Activated naive CD8-positive, alpha-beta T cell (primary cell): ENCODE results near the gene ALCAM.

ENCODE experiments used
- H3K27ac Mint-ChIP-seq: one replicate; pipeline ENCODE4 v1.8.0; 2021; ENCODE audit warnings: mixed read lengths
- H3K27me3 Mint-ChIP-seq: one replicate; pipeline ENCODE4 v1.8.0; 2021; ENCODE audit warnings: mixed read lengths
- H3K36me3 Mint-ChIP-seq: one replicate; pipeline ENCODE4 v1.8.0; 2021; ENCODE audit warnings: mixed read lengths
- H3K4me1 Mint-ChIP-seq: one replicate; pipeline ENCODE4 v1.8.0; 2021; ENCODE audit warnings: low read depth, mixed read lengths
- H3K4me3 Mint-ChIP-seq: one replicate; pipeline ENCODE4 v1.8.0; 2021; ENCODE audit warnings: mild to moderate bottlenecking, mixed read lengths
- H3K9me3 Mint-ChIP-seq: one replicate; pipeline ENCODE4 v1.8.0; 2021; ENCODE audit warnings: low read depth, mixed read lengths

The ALCAM gene

GRCh38 chr3:105349684-105350387 is 16.9 kb upstream of the ALCAM start:
- peaks cover 11% of the 10 kb centered on the region for H3K4me1 Mint-ChIP-seq
- H3K36me3 Mint-ChIP-seq = peaks cover 3% of the 10 kb centered on the region
- peaks cover 30% of the 10 kb centered on the region for H3K27me3 Mint-ChIP-seq
- no peak overlapping the region for H3K27ac Mint-ChIP-seq
- H3K9me3 Mint-ChIP-seq = no peaks in the 10 kb centered on the region
- no peak overlapping the region for H3K4me3 Mint-ChIP-seq

GRCh38 chr3:105351821-105352220 is 14.9 kb upstream of the ALCAM start:
- Mint-ChIP-seq H3K4me1 (peaks cover 23% of the 10 kb centered on the region), H3K27me3 (peaks cover 40% of the 10 kb centered on the region), H3K4me3 (no peak overlapping the region), H3K36me3 (peaks cover 3% of the 10 kb centered on the region), H3K27ac (no peak overlapping the region), H3K9me3 (no peaks in the 10 kb centered on the region)

DNA sequence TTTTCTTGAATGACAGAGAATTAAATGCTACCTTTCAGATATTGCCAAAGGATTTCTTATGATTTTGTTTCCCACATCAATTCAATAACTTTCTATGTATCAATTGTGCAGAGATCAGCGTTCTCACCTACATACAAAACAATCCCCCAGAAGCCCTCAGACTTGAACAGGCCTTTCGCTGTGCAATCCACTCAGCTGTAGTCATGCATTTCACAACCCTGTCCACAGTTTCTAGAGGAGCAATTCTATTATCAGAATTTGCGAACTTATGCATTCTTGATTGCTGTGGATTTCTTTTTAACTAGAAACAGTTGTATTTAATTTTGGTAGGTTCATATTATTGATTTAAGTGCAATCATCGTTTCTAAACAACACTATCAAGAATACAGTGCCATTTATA is 13.7 kb upstream of the ALCAM start:
- Mint-ChIP-seq H3K4me3 (no peak overlapping the region), H3K27me3 (peaks cover 40% of the 10 kb centered on the region)

GRCh38 chr3:105353485-105354161 is 13.1 kb upstream of the ALCAM start:
- H3K4me1 Mint-ChIP-seq = peaks cover 23% of the 10 kb centered on the region
- H3K27me3 Mint-ChIP-seq = peaks cover 40% of the 10 kb centered on the region
- no peak overlapping the region for H3K27ac Mint-ChIP-seq
- no peaks in the 10 kb centered on the region for H3K9me3 Mint-ChIP-seq
- peaks cover 3% of the 10 kb centered on the region for H3K36me3 Mint-ChIP-seq
- H3K4me3 Mint-ChIP-seq = peak overlapping the region; percentile 71

More for the DNA sequence above, 13.7 kb upstream of the ALCAM start:
- no peaks in the 10 kb centered on the region for H3K9me3 Mint-ChIP-seq
- H3K27ac Mint-ChIP-seq = no peak overlapping the region
- peaks cover 23% of the 10 kb centered on the region for H3K4me1 Mint-ChIP-seq
- H3K36me3 Mint-ChIP-seq = peaks cover 3% of the 10 kb centered on the region

- H3K27me3 Mint-ChIP-seq = peaks cover 42% of the 10 kb centered on the region
- peaks cover 28% of the 10 kb centered on the region for H3K4me1 Mint-ChIP-seq
- H3K4me3 Mint-ChIP-seq = peak overlapping the region; percentile 71
- H3K9me3 Mint-ChIP-seq = no peaks in the 10 kb centered on the region
- H3K36me3 Mint-ChIP-seq = peaks cover 3% of the 10 kb centered on the region
- no peak overlapping the region for H3K27ac Mint-ChIP-seq
Measured at GRCh38 chr3:105354429-105354828, 12.3 kb upstream of the ALCAM start.

DNA sequence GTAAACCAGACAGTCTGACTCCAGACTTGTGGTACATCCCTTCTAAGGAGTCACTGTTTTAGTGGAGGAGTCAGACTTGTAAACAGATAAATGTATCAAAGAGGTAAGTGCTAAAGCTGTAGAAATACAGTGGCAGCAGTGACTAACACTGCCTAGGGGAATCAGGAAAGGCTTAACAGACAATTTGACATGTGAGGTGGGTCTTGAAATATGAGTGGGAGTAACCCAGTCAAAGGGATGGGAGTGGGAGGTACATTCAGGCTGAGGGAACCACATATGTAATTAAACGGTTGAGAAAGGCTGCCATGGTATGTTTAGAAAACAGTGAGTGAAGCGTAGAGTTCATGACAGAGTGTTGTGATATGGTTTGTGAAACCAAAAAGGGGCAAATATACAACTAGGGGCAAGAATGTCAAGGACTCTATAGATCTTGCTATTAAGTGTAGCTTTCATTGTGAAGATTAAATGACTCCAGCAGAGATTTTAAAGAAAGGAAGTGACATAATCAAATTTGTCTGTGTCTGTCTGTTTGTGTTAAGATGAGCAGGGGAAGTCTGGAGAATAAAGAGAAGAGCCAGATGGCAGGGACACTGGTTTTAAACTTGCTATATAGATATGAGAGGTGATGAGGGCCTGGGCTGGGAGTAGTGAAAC is 11.2 kb upstream of the ALCAM start:
- Mint-ChIP-seq H3K27ac (no peak overlapping the region), H3K36me3 (peaks cover 3% of the 10 kb centered on the region), H3K4me3 (no peak overlapping the region), H3K4me1 (peaks cover 28% of the 10 kb centered on the region), H3K27me3 (peaks cover 37% of the 10 kb centered on the region), H3K9me3 (no peaks in the 10 kb centered on the region)

- H3K27ac Mint-ChIP-seq = no peak overlapping the region
- H3K4me3 Mint-ChIP-seq = peak overlapping the region; percentile 1
- peaks cover 36% of the 10 kb centered on the region for H3K27me3 Mint-ChIP-seq
- no peaks in the 10 kb centered on the region for H3K9me3 Mint-ChIP-seq
- H3K4me1 Mint-ChIP-seq = peaks cover 28% of the 10 kb centered on the region
- peaks cover 3% of the 10 kb centered on the region for H3K36me3 Mint-ChIP-seq
Measured at GRCh38 chr3:105356396-105356795, 10.3 kb upstream of the ALCAM start.

GRCh38 chr3:105356988-105357387 is 9.7 kb upstream of the ALCAM start:
- Mint-ChIP-seq H3K27me3 (peaks cover 36% of the 10 kb centered on the region), H3K27ac (no peak overlapping the region), H3K4me1 (peaks cover 28% of the 10 kb centered on the region), H3K9me3 (no peaks in the 10 kb centered on the region), H3K36me3 (peaks cover 3% of the 10 kb centered on the region), H3K4me3 (no peak overlapping the region)

- Mint-ChIP-seq H3K27ac (no peak overlapping the region), H3K36me3 (peaks cover 3% of the 10 kb centered on the region), H3K27me3 (peaks cover 22% of the 10 kb centered on the region), H3K4me3 (no peak overlapping the region), H3K4me1 (peaks cover 22% of the 10 kb centered on the region), H3K9me3 (no peaks in the 10 kb centered on the region)
Measured at GRCh38 chr3:105359098-105359762, 7.5 kb upstream of the ALCAM start.

- Mint-ChIP-seq H3K36me3 (no peaks in the 10 kb centered on the region), H3K4me3 (no peak overlapping the region), H3K27me3 (peaks cover 17% of the 10 kb centered on the region), H3K27ac (no peak overlapping the region), H3K9me3 (no peaks in the 10 kb centered on the region), H3K4me1 (peaks cover 15% of the 10 kb centered on the region)
Measured at GRCh38 chr3:105360003-105360402, 6.7 kb upstream of the ALCAM start.

DNA sequence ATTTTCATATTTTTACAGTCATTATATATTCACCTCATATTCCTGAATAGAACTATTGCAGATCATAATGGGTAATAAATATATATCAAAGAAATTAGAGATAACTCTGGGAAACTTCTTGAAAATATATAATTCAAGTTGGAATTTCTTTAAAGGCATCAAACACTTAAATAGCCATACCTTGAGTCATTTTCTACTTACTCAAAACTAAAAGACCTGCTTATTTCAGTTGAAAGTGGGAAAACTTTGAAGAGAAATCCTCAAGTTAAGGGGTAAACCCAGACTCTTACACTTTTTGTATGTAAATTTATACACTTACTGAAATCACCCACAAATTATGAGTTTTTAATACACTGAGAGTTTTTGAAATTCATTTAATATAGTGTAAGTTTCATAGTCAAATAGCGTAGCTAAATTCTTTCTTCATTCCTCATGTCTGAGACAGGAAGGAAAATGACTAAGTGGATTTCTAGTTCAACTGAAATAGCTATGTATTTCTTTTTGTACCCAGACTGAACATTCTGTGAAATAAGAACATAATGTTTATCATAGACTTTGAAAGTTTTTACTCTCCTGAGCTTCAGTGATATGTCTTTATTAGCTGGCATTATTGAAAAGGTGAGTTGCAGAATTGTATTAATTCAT is 4.6 kb upstream of the ALCAM start:
- H3K36me3 Mint-ChIP-seq = no peaks in the 10 kb centered on the region
- peaks cover 20% of the 10 kb centered on the region for H3K4me1 Mint-ChIP-seq
- no peaks in the 10 kb centered on the region for H3K9me3 Mint-ChIP-seq
- peaks cover 11% of the 10 kb centered on the region for H3K27me3 Mint-ChIP-seq
- H3K27ac Mint-ChIP-seq = no peak overlapping the region
- no peak overlapping the region for H3K4me3 Mint-ChIP-seq

- H3K27ac Mint-ChIP-seq = no peak overlapping the region
- no peak overlapping the region for H3K4me3 Mint-ChIP-seq
- no peaks in the 10 kb centered on the region for H3K9me3 Mint-ChIP-seq
- peaks cover 30% of the 10 kb centered on the region for H3K4me1 Mint-ChIP-seq
- H3K36me3 Mint-ChIP-seq = no peaks in the 10 kb centered on the region
- peaks cover 10% of the 10 kb centered on the region for H3K27me3 Mint-ChIP-seq
Measured at GRCh38 chr3:105364128-105364527, 2.6 kb upstream of the ALCAM start.

- Mint-ChIP-seq H3K36me3 (no peaks in the 10 kb centered on the region), H3K27ac (no peak overlapping the region), H3K4me1 (peaks cover 35% of the 10 kb centered on the region), H3K4me3 (peak overlapping the region; percentile 88), H3K27me3 (peaks cover 8% of the 10 kb centered on the region), H3K9me3 (no peaks in the 10 kb centered on the region)
Measured at GRCh38 chr3:105365081-105365390, 1.7 kb upstream of the ALCAM start.

DNA sequence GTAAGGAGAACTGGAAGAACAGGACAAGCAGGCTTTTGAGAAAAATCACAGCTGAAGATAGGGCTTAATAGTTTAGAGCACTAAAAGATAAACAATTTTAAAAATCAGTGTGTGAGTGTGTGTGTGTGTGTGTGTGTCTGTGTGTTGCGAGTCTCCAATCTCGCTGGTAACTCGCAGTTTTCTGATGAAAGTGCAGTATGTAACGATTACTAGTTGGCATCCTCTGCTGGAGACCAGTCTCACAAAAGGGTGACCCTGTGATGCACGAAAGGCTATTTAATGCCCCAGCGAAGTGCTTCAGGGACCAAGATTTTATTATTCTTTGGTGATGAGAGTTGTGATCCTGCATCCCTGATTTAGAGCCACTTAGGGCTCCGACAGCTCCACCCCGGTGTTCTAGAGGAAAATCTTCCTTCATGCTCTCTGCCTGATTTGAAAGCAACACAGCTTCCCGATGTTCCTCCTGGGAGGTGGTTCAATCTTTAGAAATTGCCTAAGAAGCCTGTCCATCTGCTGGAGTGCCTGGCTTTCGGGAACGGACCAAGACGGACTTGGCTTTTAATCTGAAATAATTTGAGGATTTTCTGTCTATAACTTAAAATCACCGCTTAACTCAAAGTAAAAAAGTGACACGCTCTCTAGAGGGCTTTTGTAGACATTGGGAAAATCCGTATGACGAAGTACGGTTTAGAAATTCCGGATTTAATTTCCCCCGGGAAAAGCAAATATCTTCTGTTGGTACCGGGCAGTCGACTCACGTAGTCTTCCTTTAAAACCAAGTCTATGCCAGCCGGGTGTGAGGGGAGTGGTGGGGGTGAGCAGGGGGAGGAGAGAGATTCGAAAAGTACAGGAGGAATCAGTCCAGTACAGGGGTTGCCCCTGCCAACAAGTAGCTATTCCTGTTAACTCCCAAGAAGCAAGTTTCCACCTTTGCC is 1.1 kb upstream of the ALCAM start:
- Mint-ChIP-seq H3K9me3 (no peaks in the 10 kb centered on the region), H3K36me3 (no peaks in the 10 kb centered on the region), H3K4me3 (peak overlapping the region; percentile 88), H3K27me3 (peaks cover 8% of the 10 kb centered on the region), H3K27ac (no peak overlapping the region), H3K4me1 (peaks cover 35% of the 10 kb centered on the region)
